HepG2 (cell line): ENCODE measurements around the gene GSTM2. TPM values are rescaled to one million over a fixed set of nuclear protein-coding genes. Genes with fewer than 3 reads are reported as not detected.
A peak's percentile ranks its signal among the peaks of the same experiment; 100 is the strongest.

ENCODE experiments used
- ARID5B ChIP-seq: IDR thresholded peaks from 2 replicates; pipeline ENCODE4 v1.4.0; 2020; ENCODE audit warnings: mild to moderate bottlenecking, missing genetic modification reagents
- ETV5 ChIP-seq: IDR thresholded peaks from 2 replicates; pipeline ENCODE4 v1.6.1; 2018; ENCODE audit warnings: missing biosample characterization, missing genetic modification reagents, inconsistent platforms, borderline replicate concordance
- MAFG ChIP-seq: sonication (generic); formaldehyde crosslinking; IDR thresholded peaks from 2 replicates; pipeline ENCODE4 v1.5.1; 2020; ENCODE audit warnings: mild to moderate bottlenecking, missing genetic modification reagents
- SOX6 ChIP-seq, 2 experiments: fragments of 450-650 bp in 1 of 2; sonication (generic) in 1 of 2; formaldehyde crosslinking in 1 of 2; IDR thresholded peaks; 2 replicates each; pipeline versions ENCODE4 v1.4.0 to v1.6.1; 2017 to 2020; ENCODE audit warnings: antibody characterized with exemption in 1 of 2, mild to moderate bottlenecking in 1 of 2, missing genetic modification reagents in 1 of 2
- TCF7L2 ChIP-seq: IDR thresholded peaks from 2 replicates; pipeline ENCODE4 v1.6.1; 2011; ENCODE audit warnings: mild to moderate bottlenecking, low read depth, low read length, moderate library complexity
- ZNF280B ChIP-seq: sonication (generic); formaldehyde crosslinking; IDR thresholded peaks from 2 replicates; pipeline ENCODE4 v1.5.0; 2020; ENCODE audit warnings: missing genetic modification reagents, mild to moderate bottlenecking, borderline replicate concordance
- ZNF414 ChIP-seq: sonication (generic); formaldehyde crosslinking; IDR thresholded peaks from 2 replicates; pipeline ENCODE4 v1.5.0; 2020; ENCODE audit warnings: missing genetic modification reagents
- ZNF432 ChIP-seq: sonication (generic); formaldehyde crosslinking; IDR thresholded peaks from 2 replicates; pipeline ENCODE4 v1.5.0; 2020; ENCODE audit warnings: missing genetic modification reagents, mild to moderate bottlenecking, borderline replicate concordance
- ZNF460 ChIP-seq: sonication (generic); formaldehyde crosslinking; IDR thresholded peaks from 2 replicates; pipeline ENCODE4 v1.5.1; 2020; ENCODE audit warnings: missing genetic modification reagents, mild to moderate bottlenecking, borderline replicate concordance
- ZNF598 ChIP-seq: sonication (generic); formaldehyde crosslinking; IDR thresholded peaks from 2 replicates; pipeline ENCODE4 v1.5.1; 2020; ENCODE audit warnings: mild to moderate bottlenecking, missing genetic modification reagents, borderline replicate concordance
- ZNF780A ChIP-seq: sonication (generic); formaldehyde crosslinking; IDR thresholded peaks from 2 replicates; pipeline ENCODE4 v1.8.0; 2022; ENCODE audit warnings: mild to moderate bottlenecking, missing genetic modification reagents, moderate library complexity
- polyA plus RNA-seq, 8 experiments: library from polyadenylated mRNA; depleted of rRNA in 3 of 8; stranded (reverse) in 7 of 8; unstranded in 1 of 8; fragments of >200 nt; fragmentation: Illumina TruSeq in 4 of 8; extraction: Trizol in 4 of 8; gene quantifications; 2 replicates each; pipeline versions ENCODE4 v1.2.1 to v1.2.3, GENCODE V29; 2011 to 2016; ENCODE audit warnings: low read depth in 4 of 8, missing spikeins in 1 of 8, mixed read lengths in 1 of 8; ENCODE audit not compliant: insufficient read depth in 1 of 8
- total RNA-seq, 5 experiments: library from RNA; depleted of rRNA; stranded (reverse); fragments of >200 nt; fragmentation: Illumina TruSeq; extraction: Trizol; gene quantifications; 2 replicates each; pipeline ENCODE4 v1.2.3, GENCODE V29; 2016; ENCODE audit warnings: low read depth in 1 of 5

The GSTM2 gene
- total and polyA plus RNA-seq, 2 of the 13 experiments (the other 11 are each of a cell fraction or from before 2014, with no cell fraction given) = 7.0 to 15.0 TPM

GRCh38 chr1:109655615-109656519, 12.0 kb upstream of the GSTM2 start, which contains the start of gene GSTM4 (continued):
- TF ChIP-seq ARID5B (peak; percentile 57; the same call in 1 of the 2 replicates), ZNF460 (CRISPR knock-in tag) (no peak; the same call in 1 of the 2 replicates), ZNF280B (no peak; the same call in 1 of the 2 replicates), SOX6 (IDR thresholded peaks at IDR 0.05) (no peak), SOX6 (CRISPR knock-in tag; IDR thresholded peaks at IDR 0.05) (peak; percentile 66), ETV5 (CRISPR knock-in tag) (peak; percentile 82), MAFG (no peak), ZNF432 (CRISPR knock-in tag) (no peak), TCF7L2 (no peak), ZNF598 (CRISPR knock-in tag) (peak; percentile 84), ZNF414 (CRISPR knock-in tag) (no peak), ZNF780A (CRISPR knock-in tag) (peak; percentile 46; the same call in 1 of the 2 replicates)
